Neural cell (in vitro differentiated cells): ENCODE data around the gene NRK. TPM values are rescaled to one million over a fixed set of nuclear protein-coding genes. Genes with fewer than 3 reads are reported as not detected.
"Not testable (repeated sequence)": the region's sequence is repeated elsewhere in the genome, so short reads cannot be mapped to it uniquely, and the experiment has no call there.

Experiments
- H2AFZ ChIP-seq: fragments of 200-600, 300-800 bp; sonication (generic), shearing (Covaris generic); 2 replicates; pipeline ENCODE4 v1.6.0; 2014; ENCODE audit warnings: low read depth, mild to moderate bottlenecking, antibody characterized with exemption, low read length, moderate library complexity
- H3F3A ChIP-seq: fragments of 200-600 bp; shearing (Covaris generic); 2 replicates; pipeline ENCODE4 v1.6.1; 2016; ENCODE audit warnings: mild to moderate bottlenecking, moderate library complexity, mixed read lengths, antibody characterized with exemption, low read length; ENCODE audit not compliant: insufficient read depth, poor library complexity, severe bottlenecking
- H3K27ac ChIP-seq: fragments of 200-600, 300-800 bp; sonication (generic), shearing (Covaris generic); 2 replicates; pipeline ENCODE4 v1.5.1; 2014; ENCODE audit warnings: mild to moderate bottlenecking, low read length, moderate library complexity
- H3K27me3 ChIP-seq: fragments of 300-800, 200-600 bp; sonication (generic), shearing (Covaris generic); 2 replicates; pipeline ENCODE4 v1.6.0; 2014; ENCODE audit warnings: mild to moderate bottlenecking, low read depth, low read length, moderate library complexity; ENCODE audit not compliant: insufficient read depth
- H3K36me3 ChIP-seq: fragments of 300-800, 200-600 bp; sonication (generic), shearing (Covaris generic); 2 replicates; pipeline ENCODE4 v1.5.1; 2014; ENCODE audit warnings: mild to moderate bottlenecking, antibody characterized with exemption, low read length, moderate library complexity; ENCODE audit not compliant: insufficient read depth
- H3K4me2 ChIP-seq: fragments of 300-800, 200-600 bp; sonication (generic), shearing (Covaris generic); 2 replicates; pipeline ENCODE4 v1.6.0; 2014; ENCODE audit warnings: mild to moderate bottlenecking, low read length
- H3K4me3 ChIP-seq: fragments of 300-800, 200-600 bp; sonication (generic), shearing (Covaris generic); 2 replicates; pipeline ENCODE4 v1.5.1; 2014; ENCODE audit warnings: mild to moderate bottlenecking, low read length, moderate library complexity
- H3K79me2 ChIP-seq: fragments of 200-600 bp; shearing (Covaris generic); replicated peaks from 2 replicates; pipeline ENCODE4 v1.6.0; 2014; ENCODE audit warnings: mild to moderate bottlenecking, low read length, moderate library complexity; ENCODE audit not compliant: insufficient read depth
- H3K9ac ChIP-seq: fragments of 300-800, 200-600 bp; sonication (generic), shearing (Covaris generic); 2 replicates; pipeline ENCODE4 v1.6.1; 2016; ENCODE audit warnings: mild to moderate bottlenecking, low read length, mixed read lengths
- H3K9me2 ChIP-seq: fragments of 200-600 bp; shearing (Covaris generic); 2 replicates; pipeline ENCODE4 v1.6.1; 2016; ENCODE audit warnings: mild to moderate bottlenecking, low read length, mixed read lengths; ENCODE audit not compliant: insufficient read depth
- H3K9me3 ChIP-seq: fragments of 200-600, 300-800 bp; sonication (generic), shearing (Covaris generic); 2 replicates; pipeline ENCODE4 v1.6.1; 2016; ENCODE audit warnings: mild to moderate bottlenecking, mixed run types, low read length, moderate library complexity, mixed read lengths
- H4K20me1 ChIP-seq: fragments of 200-600 bp; shearing (Covaris generic); 2 replicates; pipeline ENCODE4 v1.6.1; 2016; ENCODE audit warnings: mild to moderate bottlenecking, mixed run types; ENCODE audit not compliant: insufficient read depth
- CTCF ChIP-seq: fragments of 450-650 bp; IDR thresholded peaks from 2 replicates; pipeline ENCODE4 v1.5.1; 2014; ENCODE audit warnings: antibody characterized with exemption, mild to moderate bottlenecking, moderate library complexity; ENCODE audit not compliant: poor library complexity, severe bottlenecking
- EP300 ChIP-seq: fragments of 450-650 bp; conservative IDR thresholded peaks from 2 replicates; pipeline ENCODE4 v1.6.1; 2014; ENCODE audit warnings: antibody characterized with exemption, mild to moderate bottlenecking, moderate library complexity; ENCODE audit not compliant: poor library complexity, severe bottlenecking
- EZH2 ChIP-seq: fragments of 200-600, 300-800 bp; shearing (Covaris generic), sonication (generic); IDR thresholded peaks from 2 replicates; pipeline ENCODE4 v1.6.1; 2014; ENCODE audit warnings: antibody characterized with exemption, low read length, borderline replicate concordance, mild to moderate bottlenecking; ENCODE audit not compliant: insufficient read depth, poor library complexity, severe bottlenecking
- MXI1 ChIP-seq: fragments of 450-650 bp; conservative IDR thresholded peaks from 2 replicates; pipeline ENCODE4 v1.6.1; 2014; ENCODE audit warnings: antibody characterized with exemption, mild to moderate bottlenecking; ENCODE audit not compliant: poor library complexity, severe bottlenecking
- POLR2AphosphoS5 ChIP-seq: IDR thresholded peaks from 2 replicates; pipeline ENCODE4 v1.6.1; 2012
- RAD21 ChIP-seq: fragments of 450-650 bp; conservative IDR thresholded peaks from 2 replicates; pipeline ENCODE4 v1.6.1; 2014; ENCODE audit warnings: antibody characterized with exemption, mild to moderate bottlenecking, moderate library complexity
- REST ChIP-seq: IDR thresholded peaks from 2 replicates; pipeline ENCODE4 v1.6.1; 2012; ENCODE audit warnings: borderline replicate concordance
- SMC3 ChIP-seq: fragments of 450-650 bp; conservative IDR thresholded peaks from 2 replicates; pipeline ENCODE4 v1.6.1; 2014; ENCODE audit warnings: antibody characterized with exemption, mild to moderate bottlenecking, moderate library complexity; ENCODE audit not compliant: poor library complexity
- TAF1 ChIP-seq: IDR thresholded peaks from 2 replicates; pipeline ENCODE4 v1.6.1; 2012; ENCODE audit warnings: low read depth
- polyA plus RNA-seq: library from polyadenylated mRNA; depleted of rRNA; stranded (reverse); fragments of >200 nt; gene quantifications from 2 replicates; pipeline ENCODE4 v1.2.3, GENCODE V29; 2014

The NRK gene
- polyA plus RNA-seq, 1 donor from 2014 or later, result not detected

GRCh38 chrX:105999294-105999693, 177.0 kb downstream of the NRK start:
- Histone ChIP-seq H3K9me3 (no peaks in the 10 kb centered on the region), H3K4me2 (no peak overlapping the region), H2AFZ (no peak overlapping the region), H3K27ac (no peak overlapping the region), H3K9ac (no peak overlapping the region), H4K20me1 (no peaks in the 10 kb centered on the region), H3F3A (no peaks in the 10 kb centered on the region), H3K27me3 (no peaks in the 10 kb centered on the region), H3K9me2 (no peaks in the 10 kb centered on the region), H3K36me3 (no peaks in the 10 kb centered on the region), H3K79me2 (no peaks in the 10 kb centered on the region), H3K4me3 (no peak overlapping the region)
- no peak for TF ChIP-seq MXI1
- TF ChIP-seq RAD21, result no peak
- TF ChIP-seq EZH2, result no peak
- TF ChIP-seq CTCF, result no peak
- TF ChIP-seq SMC3, result no peak
- TF ChIP-seq EP300, result no peak
- no peak for TF ChIP-seq POLR2AphosphoS5
- no peak for TF ChIP-seq TAF1
- no peak for TF ChIP-seq REST

GRCh38 chrX:106000203-106000602, 177.9 kb downstream of the NRK start:
- H3F3A ChIP-seq, result no peaks in the 10 kb centered on the region
- H3K79me2 ChIP-seq, result no peaks in the 10 kb centered on the region
- H3K4me2 ChIP-seq, result no peak overlapping the region
- H3K27me3 ChIP-seq, result no peaks in the 10 kb centered on the region
- H3K4me3 ChIP-seq, result no peak overlapping the region
- no peaks in the 10 kb centered on the region for H3K36me3 ChIP-seq
- H3K9ac ChIP-seq, result no peak overlapping the region
- H3K9me3 ChIP-seq, result no peaks in the 10 kb centered on the region
- no peak overlapping the region for H3K27ac ChIP-seq
- TF ChIP-seq REST (no peak), RAD21 (no peak), POLR2AphosphoS5 (no peak), EZH2 (no peak), SMC3 (no peak), TAF1 (no peak), EP300 (no peak), CTCF (no peak), MXI1 (no peak)
- no peak overlapping the region for H2AFZ ChIP-seq
- H3K9me2 ChIP-seq, result no peaks in the 10 kb centered on the region
- H4K20me1 ChIP-seq, result no peaks in the 10 kb centered on the region

DNA sequence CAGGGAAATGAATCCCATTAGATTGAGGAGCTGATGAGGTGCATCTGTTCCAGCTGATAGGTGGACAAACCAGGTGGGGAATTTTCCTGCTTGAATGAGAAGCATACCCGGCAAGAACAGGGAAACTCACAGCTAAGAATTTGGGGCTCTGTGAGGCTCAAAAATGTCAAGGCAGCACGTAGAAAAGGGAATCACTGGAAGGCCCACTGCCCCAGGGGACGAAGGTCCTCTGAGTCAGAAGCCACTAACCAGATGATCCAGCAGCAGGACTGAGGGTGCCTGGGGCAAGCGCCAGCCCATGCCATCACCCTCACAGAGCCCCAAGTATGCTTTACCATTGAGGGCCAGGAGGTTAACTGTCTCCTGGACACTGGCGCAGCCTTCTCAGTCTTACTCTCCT, 178.3 kb downstream of the NRK start:
- H2AFZ ChIP-seq, H3K9me3 ChIP-seq: not testable (repeated sequence)

More for the DNA sequence above, 178.3 kb downstream of the NRK start:
- H3K9ac ChIP-seq, H3F3A ChIP-seq, H3K27me3 ChIP-seq, H4K20me1 ChIP-seq, H3K9me2 ChIP-seq, H3K27ac ChIP-seq, H3K4me2 ChIP-seq, H3K79me2 ChIP-seq, H3K4me3 ChIP-seq, H3K36me3 ChIP-seq: not testable (repeated sequence)
